Measurements from ENCODE around the gene RUNX3. TPM values are rescaled to one million over a fixed set of nuclear protein-coding genes. Genes with fewer than 3 reads are reported as not detected.

RUNX3 gene
- total RNA-seq, 1 experiment from 2014 or later = 0.33 TPM

- Histone ChIP-seq H3K14ac (ENCODE audit: insufficient read depth, low read length) (no peak overlapping the region), H2BK12ac (ENCODE audit: insufficient read length, low read depth, low read length) (no peak overlapping the region), H3T11ph (ENCODE audit: low read length) (no peak overlapping the region), H3K9ac (ENCODE audit: extremely low read depth, insufficient read length, low read length) (no peak overlapping the region), H3K4me1 (ENCODE audit: insufficient read depth, low read length) (0 out of 2 replicates have a peak, but pooled peaks cover 2% of the 10 kb centered on the region), H3K56ac (ENCODE audit: insufficient read length, low read depth, low read length) (no peak overlapping the region), H3K4ac (ENCODE audit: low read depth, low read length) (no peak overlapping the region), H3K23ac (ENCODE audit: insufficient read length, low read depth, low read length) (no peak overlapping the region), H2BK5ac (ENCODE audit: insufficient read length, low read length) (no peak overlapping the region), H3K18ac (ENCODE audit: insufficient read length, low read depth, low read length) (no peak overlapping the region), H2BK120ac (ENCODE audit: low read depth, low read length, poor library complexity, severe bottlenecking) (no peak overlapping the region), H4K91ac (ENCODE audit: insufficient read length, low read depth, low read length) (no peak overlapping the region), H3K79me2 (ENCODE audit: insufficient read depth, low read length) (no peaks in the 10 kb centered on the region), H2AFZ (ENCODE audit: low read length) (no peak overlapping the region), H4K5ac (ENCODE audit: insufficient read length, low read depth, low read length) (no peak overlapping the region), H3K79me1 (ENCODE audit: insufficient read depth, low read depth, low read length, poor library complexity, severe bottlenecking) (no peaks in the 10 kb centered on the region), H3K27ac (ENCODE audit: insufficient read length, low read depth, low read length) (no peak overlapping the region), H2BK15ac (ENCODE audit: low read depth, low read length) (no peak overlapping the region), H3K9me3 (ENCODE audit: control insufficient read depth, low read depth, low read length) (no peaks in the 10 kb centered on the region), H4K20me1 (ENCODE audit: control insufficient read depth, insufficient read depth, insufficient read length) (no peaks in the 10 kb centered on the region), H4K8ac (replicated peaks; ENCODE audit: insufficient read length, low read depth, low read length) (no peak overlapping the region), H3K23me2 (ENCODE audit: insufficient read length, low read depth, low read length, poor library complexity, severe bottlenecking) (peaks cover 22% of the 10 kb centered on the region), H2AK5ac (ENCODE audit: insufficient read length, low read length) (no peak overlapping the region), H2BK20ac (ENCODE audit: low read depth, low read length, poor library complexity, severe bottlenecking) (no peak overlapping the region), H3K27me3 (ENCODE audit: insufficient read depth, low read length) (peaks cover 45% of the 10 kb centered on the region), H3K4me2 (ENCODE audit: insufficient read depth, insufficient read length, low read length) (no peak overlapping the region)
- DNase-seq = no peak
- Mint-ChIP-seq H3K4me1 (peaks cover 38 to 60% of the 10 kb centered on the region in 2 experiments), H3K27ac (no peak overlapping the region), H3K4me3 (no peak overlapping the region; a peak in 1 of 5 replicates), H3K36me3 (ENCODE audit: insufficient read depth in 1 of 3, low read depth in 3 of 3) (no peaks in the 10 kb centered on the region; a peak in 1 of 7 replicates), H3K27me3 (ENCODE audit: low read depth) (peaks cover 66% of the 10 kb centered on the region), H3K9me3 (peaks cover 2 to 3% of the 10 kb centered on the region in 2 experiments; a peak in 2 of 5 replicates)
- no peak for TF ChIP-seq CTCF (conservative IDR thresholded peaks at IDR 0.05)
- WGBS (ENCODE audit: extremely low coverage, insufficient read length, low lambda C conversion rate) = no CpG with 5 or more reads among the region's 12 CpGs
These were observed 3.4 kb upstream of the RUNX3 start for GRCh38 chr1:24933468-24933867.

All from H9 (cell line).